KOPT-K1 (cell line): ENCODE measurements around the gene SF3B6.
"Not testable (repeated sequence)": the region's sequence is repeated elsewhere in the genome, so short reads cannot be mapped to it uniquely, and the experiment has no call there.

Experiments used
- H3K27ac ChIP-seq: fragments of 200-600 bp; sonication (generic); 2 replicates; pipeline ENCODE4 v1.5.1; 2016; ENCODE audit warnings: antibody characterized with exemption, mild to moderate bottlenecking, low read depth, low read length; ENCODE audit not compliant: poor library complexity, severe bottlenecking
- H3K36me3 ChIP-seq: fragments of 200-600 bp; sonication (generic); 2 replicates; pipeline ENCODE4 v1.5.1; 2017; ENCODE audit warnings: antibody characterized with exemption, mild to moderate bottlenecking, low read length, moderate library complexity; ENCODE audit not compliant: insufficient read depth
- H3K9me3 ChIP-seq: fragments of 200-600 bp; sonication (generic); 2 replicates; pipeline ENCODE4 v1.5.1; 2017; ENCODE audit warnings: antibody characterized with exemption, low read length, mild to moderate bottlenecking; ENCODE audit not compliant: insufficient read depth, poor library complexity, severe bottlenecking

SF3B6 gene, protein sequence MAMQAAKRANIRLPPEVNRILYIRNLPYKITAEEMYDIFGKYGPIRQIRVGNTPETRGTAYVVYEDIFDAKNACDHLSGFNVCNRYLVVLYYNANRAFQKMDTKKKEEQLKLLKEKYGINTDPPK

GRCh38 chr2:24075915-24076848, at the start of gene SF3B6:
SF3B6 (minus strand) TSS chr2:24076326; CDS start chr2:24076229, 97 bp downstream.
- Histone ChIP-seq H3K36me3 (peaks cover 36% of the 10 kb centered on the region), H3K9me3 (no peaks in the 10 kb centered on the region), H3K27ac (peak within 1 kb of the TSS; percentile 71)

DNA sequence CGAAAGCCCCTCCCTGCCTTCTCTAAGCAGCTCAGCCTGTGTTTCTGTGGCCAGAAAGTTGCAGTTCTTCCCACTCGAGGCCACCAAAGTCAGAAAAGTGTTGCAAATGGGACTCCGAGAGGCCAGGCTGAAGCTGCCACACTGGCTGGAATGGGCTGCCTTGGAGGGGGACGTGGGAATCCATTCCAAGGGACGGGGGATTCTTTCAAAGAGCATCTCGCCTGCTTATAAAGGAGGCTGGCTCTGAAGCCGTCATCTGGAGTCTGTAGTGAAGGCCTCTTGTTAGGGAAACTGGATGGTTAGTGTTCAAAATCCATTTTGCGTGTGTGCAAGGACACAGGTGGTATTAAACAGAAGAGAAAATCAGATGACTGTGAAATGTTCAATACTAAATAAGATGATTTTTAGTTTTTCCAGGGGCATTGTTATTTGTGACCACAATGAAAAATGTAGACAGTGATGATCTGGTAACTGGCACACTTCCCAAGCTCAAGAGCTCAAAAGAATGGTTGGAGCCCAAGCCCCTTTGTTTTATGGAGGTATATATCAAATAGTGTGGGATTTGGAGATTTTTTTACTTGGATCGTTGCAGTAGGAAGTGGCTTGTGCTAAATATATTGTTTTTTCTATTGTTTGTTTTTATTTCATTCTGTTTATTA, 47.9 kb upstream of the SF3B6 start:
- Histone ChIP-seq H3K36me3 (no peaks in the 10 kb centered on the region), H3K9me3 (no peaks in the 10 kb centered on the region), H3K27ac (peak overlapping the region; percentile 81)

GRCh38 chr2:24123195-24123921, 47.2 kb upstream of the SF3B6 start, which contains the start of the genes FAM228B and PFN4:
FAM228B (plus strand) TSS chr2:24123469; CDS start chr2:24124362, 893 bp downstream.
PFN4 (minus strand) TSS chr2:24123334; CDS start chr2:24122535, 799 bp downstream.
- no peaks in the 10 kb centered on the region for H3K9me3 ChIP-seq
- no peaks in the 10 kb centered on the region for H3K36me3 ChIP-seq
- peak within 1 kb of the TSS; percentile 81 for H3K27ac ChIP-seq

DNA sequence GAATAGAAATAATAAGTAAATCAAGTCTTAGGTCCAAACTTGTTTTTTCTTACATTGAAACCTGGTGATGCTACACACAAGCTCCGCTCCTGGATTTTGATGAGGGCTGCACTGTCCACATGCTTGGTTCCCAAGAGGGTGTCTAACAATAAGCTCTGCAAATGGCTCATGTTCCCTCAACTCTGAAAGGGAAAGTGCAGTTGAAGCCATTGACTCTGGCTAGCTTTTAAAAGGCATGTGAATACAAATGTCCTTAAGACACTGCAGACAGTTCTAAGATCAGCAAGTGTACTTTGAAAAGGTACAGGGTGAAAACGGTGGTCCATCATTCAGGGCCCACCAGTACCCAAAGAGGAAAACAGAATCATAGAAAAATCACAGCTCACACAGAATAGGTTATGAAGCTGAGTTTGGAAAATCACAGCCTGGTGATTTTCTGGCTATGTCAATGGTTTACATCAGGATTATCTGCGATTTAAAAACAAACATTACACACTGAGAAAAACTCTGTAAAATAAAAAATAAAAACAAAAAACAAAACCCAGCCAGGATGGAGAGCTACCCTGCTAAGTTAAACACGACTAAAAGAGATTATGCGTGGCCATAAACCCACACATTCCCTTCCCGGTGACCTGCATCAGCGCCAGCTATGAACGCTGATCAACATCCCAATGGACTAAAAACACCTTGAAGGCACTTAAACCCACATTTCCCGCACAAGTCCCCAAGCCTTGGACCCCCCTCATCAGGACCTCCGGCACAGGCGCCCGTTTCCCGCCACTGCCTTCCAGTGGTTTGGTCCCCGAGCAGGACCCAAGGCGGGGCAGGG, 46.5 kb upstream of the SF3B6 start:
- Histone ChIP-seq H3K36me3 (no peaks in the 10 kb centered on the region), H3K27ac (peak overlapping the region; percentile 81), H3K9me3 (no peaks in the 10 kb centered on the region)

GRCh38 chr2:24121469-24121868, 45.3 kb upstream of the SF3B6 start:
- no peak overlapping the region for H3K27ac ChIP-seq
- no peaks in the 10 kb centered on the region for H3K36me3 ChIP-seq
- H3K9me3 ChIP-seq = no peaks in the 10 kb centered on the region

DNA sequence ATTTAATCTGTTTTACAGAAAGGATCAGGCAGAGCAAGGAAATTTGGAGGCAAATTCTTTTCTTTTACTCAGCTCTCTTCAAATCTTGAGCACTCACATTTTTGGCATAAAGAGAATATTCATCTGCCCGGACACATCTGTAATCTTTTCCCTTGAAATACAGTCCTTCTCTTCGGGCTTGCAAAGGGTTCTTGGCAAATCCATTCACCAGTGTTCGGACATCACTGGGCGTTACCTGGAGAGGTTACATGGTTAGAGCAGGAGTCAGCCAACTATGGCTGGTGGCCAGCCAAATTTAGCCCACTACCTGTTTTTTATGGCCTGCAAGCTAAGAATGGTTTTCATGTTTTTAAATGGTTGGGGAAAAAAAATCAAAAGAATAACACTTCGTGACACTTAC, 44.9 kb upstream of the SF3B6 start:
- Histone ChIP-seq H3K27ac (no peak overlapping the region), H3K9me3 (no peaks in the 10 kb centered on the region), H3K36me3 (no peaks in the 10 kb centered on the region)

- Histone ChIP-seq H3K9me3 (no peaks in the 10 kb centered on the region), H3K36me3 (no peaks in the 10 kb centered on the region), H3K27ac (no peak overlapping the region)
These were observed 41.8 kb upstream of the SF3B6 start for GRCh38 chr2:24117902-24118301.

DNA sequence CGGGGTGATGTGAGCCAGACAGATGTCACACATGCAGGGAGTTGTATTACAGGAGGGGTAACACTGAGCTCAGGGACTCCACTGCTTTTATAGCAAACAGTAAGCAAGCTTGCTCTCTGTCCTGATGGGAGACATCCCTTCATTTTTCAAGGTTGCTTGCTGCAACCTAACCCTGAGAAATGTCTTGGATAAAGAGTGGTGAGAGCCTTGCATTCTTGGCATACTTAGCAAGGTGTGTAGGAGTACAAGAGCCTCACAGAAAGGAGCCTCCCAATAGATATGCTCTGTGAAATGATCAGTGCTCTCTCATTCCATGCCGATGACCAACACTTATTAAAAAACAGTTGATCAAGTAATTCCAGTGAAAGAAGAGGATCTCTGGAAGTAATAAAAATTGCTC, 38.9 kb upstream of the SF3B6 start:
- no peaks in the 10 kb centered on the region for H3K36me3 ChIP-seq
- no peaks in the 10 kb centered on the region for H3K9me3 ChIP-seq
- no peak overlapping the region for H3K27ac ChIP-seq

DNA sequence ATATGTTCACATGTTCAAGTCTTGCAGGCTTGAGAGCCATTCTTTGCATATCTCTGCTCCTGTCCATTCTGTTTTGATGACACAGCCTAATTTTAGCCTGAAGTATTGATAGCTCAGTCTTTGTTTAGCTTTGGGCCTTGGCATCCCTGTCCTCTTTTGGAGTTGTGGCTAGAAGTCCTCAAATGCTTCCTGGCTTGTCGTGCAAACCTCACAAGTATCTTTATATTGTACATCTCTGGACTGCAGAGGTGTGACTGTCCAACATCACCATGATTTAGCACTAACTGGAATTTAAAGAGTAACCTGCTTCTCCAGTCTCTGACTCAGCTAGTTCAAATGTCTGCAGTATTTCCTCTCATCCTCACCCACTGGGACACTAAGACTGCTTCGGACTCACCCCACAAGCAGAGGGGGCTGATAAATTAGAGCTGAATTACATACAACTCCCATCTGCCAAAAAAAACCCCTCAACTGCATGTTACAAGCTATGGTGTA, 35.3 kb upstream of the SF3B6 start:
- Histone ChIP-seq H3K27ac (no peak overlapping the region), H3K9me3 (peaks cover 6% of the 10 kb centered on the region), H3K36me3 (no peaks in the 10 kb centered on the region)

GRCh38 chr2:24110660-24111303, 34.7 kb upstream of the SF3B6 start:
- peaks cover 6% of the 10 kb centered on the region for H3K9me3 ChIP-seq
- no peaks in the 10 kb centered on the region for H3K36me3 ChIP-seq
- H3K27ac ChIP-seq = no peak overlapping the region

DNA sequence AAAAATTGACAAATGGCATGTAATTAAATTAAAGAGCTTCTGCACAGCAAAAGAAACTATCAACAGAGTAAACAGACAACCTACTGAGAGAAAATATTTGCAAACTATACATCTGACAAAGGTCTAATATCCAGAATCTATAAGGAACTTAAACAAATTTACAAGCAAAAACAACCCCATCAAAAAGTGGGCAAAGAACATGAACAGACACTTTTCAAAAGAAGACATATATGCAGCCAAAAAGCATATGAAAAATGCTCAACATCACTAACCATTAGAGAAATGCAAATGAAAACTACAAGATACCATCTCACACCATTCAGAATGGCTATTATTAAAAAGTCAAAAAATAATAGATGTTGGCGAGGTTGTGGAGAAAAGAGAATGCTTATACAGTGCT, 33.3 kb upstream of the SF3B6 start:
- H3K36me3 ChIP-seq = not testable (repeated sequence)

DNA sequence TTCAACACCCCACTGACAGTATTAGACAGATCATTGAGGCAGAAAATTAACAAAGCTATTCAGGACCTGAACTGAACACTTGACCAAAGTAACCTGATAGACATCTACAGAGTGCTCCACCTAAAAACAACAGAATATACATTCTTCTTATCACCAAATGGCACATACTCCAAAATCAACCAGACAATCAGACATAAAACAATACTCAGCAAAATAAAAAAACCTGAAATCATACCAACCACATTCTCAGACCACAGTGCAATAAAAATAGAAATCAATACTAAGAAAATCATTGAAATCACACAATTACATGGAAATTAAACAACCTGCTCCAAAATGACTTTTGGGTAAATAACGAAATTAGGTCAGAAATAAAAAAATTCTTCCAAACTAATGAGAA, 31.2 kb upstream of the SF3B6 start:
- no peak overlapping the region for H3K27ac ChIP-seq
- H3K36me3 ChIP-seq = no peaks in the 10 kb centered on the region
- H3K9me3 ChIP-seq = peaks cover 6% of the 10 kb centered on the region

More for the DNA sequence above, 33.3 kb upstream of the SF3B6 start:
- H3K27ac ChIP-seq, H3K9me3 ChIP-seq: not testable (repeated sequence)

DNA sequence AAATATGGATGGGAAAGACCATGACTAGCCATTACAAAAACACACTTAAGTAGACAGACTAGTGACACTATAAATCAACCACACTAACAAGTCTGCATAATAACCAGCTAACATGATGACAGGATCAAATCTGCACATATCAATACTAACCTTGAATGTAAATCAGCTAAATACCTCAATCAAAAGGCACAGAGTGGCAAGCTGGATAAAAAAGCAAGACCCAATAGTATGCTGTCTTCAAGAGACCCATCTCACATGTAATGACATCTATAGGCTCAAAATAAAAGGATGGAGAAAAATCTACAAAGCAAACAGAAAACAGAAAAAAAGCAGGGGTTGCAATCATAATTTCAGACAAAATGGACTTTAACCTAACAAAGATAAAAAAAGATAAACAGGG, 30.7 kb upstream of the SF3B6 start:
- Histone ChIP-seq H3K36me3 (no peaks in the 10 kb centered on the region), H3K27ac (no peak overlapping the region), H3K9me3 (peaks cover 6% of the 10 kb centered on the region)
